Transverse colon (tissue), 3 donors: Measurements from ENCODE around the gene BCL2L13.

Experiments used
- CTCF ChIP-seq, 5 experiments: fragments of 200-600 bp in 3 of 5; fragments of 450-650 bp in 2 of 5; sonication (generic) in 3 of 5; IDR thresholded peaks; 1 replicate in 2 of 5; 2 replicates in 3 of 5; pipeline ENCODE4 v1.5.1; 2016 to 2017; ENCODE audit warnings: antibody characterized with exemption in 5 of 5, inconsistent platforms in 3 of 5, mild to moderate bottlenecking in 2 of 5, moderate library complexity in 1 of 5
- EP300 ChIP-seq: sonication (generic); formaldehyde crosslinking; IDR thresholded peaks from one replicate; pipeline ENCODE4 v1.6.1; 2017; ENCODE audit warnings: antibody characterized with exemption, low read depth
- POLR2A ChIP-seq: fragments of 450-650 bp; IDR thresholded peaks from one replicate; pipeline ENCODE4 v1.6.1; 2016; ENCODE audit warnings: antibody characterized with exemption, mild to moderate bottlenecking, moderate library complexity

GRCh38 chr22:17724678-17725499, 86.3 kb downstream of the BCL2L13 start:
- TF ChIP-seq CTCF (IDR thresholded peaks at IDR 0.05): no peak
- no peak for TF ChIP-seq EP300
- no peak for TF ChIP-seq POLR2A
